Fibroblast of mammary gland (primary cell): ENCODE results near the gene MEAK7.

Experiments
- DNase-seq: peaks from one replicate; pipeline ENCODE4 v3.0.0-alpha.2; 2010; ENCODE audit warnings: low read depth
- H3K4me3 ChIP-seq: 2 replicates; pipeline ENCODE4 v1.5.1; 2011; ENCODE audit warnings: low read depth, mild to moderate bottlenecking, low read length, moderate library complexity; ENCODE audit not compliant: control insufficient read depth
- CTCF ChIP-seq: conservative IDR thresholded peaks from 2 replicates; pipeline ENCODE4 v1.5.1; 2011; ENCODE audit warnings: low read depth, low read length, inconsistent platforms; ENCODE audit not compliant: control insufficient read depth, insufficient read depth

Gene MEAK7

GRCh38 chr16:84547546-84548061 lies 43.1 kb upstream of the MEAK7 start:
- H3K4me3 ChIP-seq, result no peak overlapping the region
- DNase-seq, result no peak
- no peak for TF ChIP-seq CTCF

GRCh38 chr16:84546669-84547545 lies 42.4 kb upstream of the MEAK7 start:
- no peak overlapping the region for H3K4me3 ChIP-seq
- TF ChIP-seq CTCF, result no peak
- DNase-seq, result no peak

- no peak overlapping the region for H3K4me3 ChIP-seq
- DNase-seq, result no peak
These were observed 40.8 kb upstream of the MEAK7 start for GRCh38 chr16:84545114-84545737.

GRCh38 chr16:84544031-84544773 lies 39.7 kb upstream of the MEAK7 start:
- H3K4me3 ChIP-seq, result no peak overlapping the region
- TF ChIP-seq CTCF, result no peak
- peak; percentile 31 for DNase-seq

More at GRCh38 chr16:84545114-84545737, 40.8 kb upstream of the MEAK7 start:
- no peak for TF ChIP-seq CTCF

GRCh38 chr16:84543253-84543652 lies 38.8 kb upstream of the MEAK7 start:
- no peak overlapping the region for H3K4me3 ChIP-seq
- DNase-seq, result no peak
- TF ChIP-seq CTCF, result no peak

GRCh38 chr16:84541999-84542817 lies 37.7 kb upstream of the MEAK7 start:
- no peak overlapping the region for H3K4me3 ChIP-seq
- peak; percentile 23 for DNase-seq
- no peak for TF ChIP-seq CTCF
